Measurements from ENCODE around the gene ACTR5. TPM values are rescaled to one million over a fixed set of nuclear protein-coding genes. Genes with fewer than 3 reads are reported as not detected.
A peak's percentile ranks its signal among the peaks of the same experiment; 100 is the strongest.

ACTR5 gene
- polyA plus RNA-seq, 5 donors: 10.8 to 12.8 (median 11.9) TPM

DNA sequence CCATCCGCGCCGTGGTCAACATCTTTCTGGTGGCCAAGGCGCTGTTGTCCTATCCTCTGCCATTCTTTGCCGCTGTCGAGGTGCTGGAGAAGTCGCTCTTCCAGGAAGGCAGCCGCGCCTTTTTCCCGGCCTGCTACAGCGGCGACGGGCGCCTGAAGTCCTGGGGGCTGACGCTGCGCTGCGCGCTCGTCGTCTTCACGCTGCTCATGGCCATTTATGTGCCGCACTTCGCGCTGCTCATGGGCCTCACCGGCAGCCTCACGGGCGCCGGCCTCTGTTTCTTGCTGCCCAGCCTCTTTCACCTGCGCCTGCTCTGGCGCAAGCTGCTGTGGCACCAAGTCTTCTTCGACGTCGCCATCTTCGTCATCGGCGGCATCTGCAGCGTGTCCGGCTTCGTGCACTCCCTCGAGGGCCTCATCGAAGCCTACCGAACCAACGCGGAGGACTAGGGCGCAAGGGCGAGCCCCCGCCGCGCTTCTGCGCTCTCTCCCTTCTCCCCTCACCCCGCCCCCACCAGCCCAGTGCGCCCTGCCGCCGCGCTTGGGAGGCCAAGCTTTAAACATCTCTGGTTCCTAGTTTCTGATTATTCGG, 20.0 kb upstream of the ACTR5 start:
- DNase-seq: no peak

DNA sequence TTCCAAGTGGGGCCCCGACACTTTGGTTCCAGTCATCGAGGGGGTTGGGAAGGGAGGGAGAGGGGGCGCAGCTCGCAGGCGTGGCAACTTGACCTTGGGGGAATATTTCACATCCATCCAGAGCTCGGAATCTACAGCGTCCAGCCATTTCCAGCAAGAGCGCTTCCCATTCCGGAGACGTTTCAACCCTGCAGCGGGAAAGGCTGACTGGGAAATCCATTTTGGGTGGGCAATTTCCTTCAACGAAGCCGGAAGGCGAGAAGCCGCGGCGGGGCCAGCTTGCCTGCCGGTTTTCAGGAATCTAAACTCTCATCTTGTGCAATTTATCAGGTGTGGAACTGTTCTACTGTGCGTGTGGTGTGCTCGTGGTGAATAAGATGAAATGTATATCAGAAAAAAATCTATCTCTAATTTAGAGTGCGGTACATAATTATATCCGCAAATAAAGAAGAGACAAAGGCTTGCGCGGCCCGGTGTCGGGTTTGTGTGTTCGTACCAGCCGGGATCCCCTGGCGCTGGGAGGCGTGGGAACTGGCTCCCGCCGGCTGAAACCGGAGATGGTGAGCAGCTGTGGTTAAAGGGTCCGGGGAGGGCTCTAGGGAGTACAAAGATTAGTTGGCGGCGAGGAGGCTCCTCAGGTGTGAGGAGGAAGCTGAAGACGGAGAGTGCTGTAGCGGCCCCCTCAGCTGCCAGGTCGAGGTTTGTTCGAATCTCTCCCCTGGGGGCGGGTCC, 19.2 kb upstream of the ACTR5 start:
- no peak for DNase-seq

DNA sequence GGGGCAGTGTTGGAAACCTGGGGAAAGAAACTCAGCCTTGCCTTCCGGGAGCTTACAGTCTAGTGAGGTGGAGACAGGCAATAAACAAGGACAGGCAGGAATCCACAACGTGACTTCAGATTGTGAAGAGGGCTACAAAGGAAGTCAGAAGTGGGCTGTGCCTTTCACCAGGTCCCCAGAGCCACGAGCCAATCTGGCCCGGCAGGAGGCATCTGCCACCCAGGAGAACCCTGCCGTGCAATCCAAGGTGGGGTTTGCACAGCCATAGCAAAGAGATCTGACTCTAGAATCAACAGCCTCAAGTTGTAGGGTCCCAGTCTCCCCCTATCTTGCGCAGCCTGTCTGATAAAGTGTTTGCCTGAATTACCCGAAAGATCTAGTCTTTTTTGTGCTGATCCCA, 18.5 kb upstream of the ACTR5 start:
- no peak for DNase-seq

DNA sequence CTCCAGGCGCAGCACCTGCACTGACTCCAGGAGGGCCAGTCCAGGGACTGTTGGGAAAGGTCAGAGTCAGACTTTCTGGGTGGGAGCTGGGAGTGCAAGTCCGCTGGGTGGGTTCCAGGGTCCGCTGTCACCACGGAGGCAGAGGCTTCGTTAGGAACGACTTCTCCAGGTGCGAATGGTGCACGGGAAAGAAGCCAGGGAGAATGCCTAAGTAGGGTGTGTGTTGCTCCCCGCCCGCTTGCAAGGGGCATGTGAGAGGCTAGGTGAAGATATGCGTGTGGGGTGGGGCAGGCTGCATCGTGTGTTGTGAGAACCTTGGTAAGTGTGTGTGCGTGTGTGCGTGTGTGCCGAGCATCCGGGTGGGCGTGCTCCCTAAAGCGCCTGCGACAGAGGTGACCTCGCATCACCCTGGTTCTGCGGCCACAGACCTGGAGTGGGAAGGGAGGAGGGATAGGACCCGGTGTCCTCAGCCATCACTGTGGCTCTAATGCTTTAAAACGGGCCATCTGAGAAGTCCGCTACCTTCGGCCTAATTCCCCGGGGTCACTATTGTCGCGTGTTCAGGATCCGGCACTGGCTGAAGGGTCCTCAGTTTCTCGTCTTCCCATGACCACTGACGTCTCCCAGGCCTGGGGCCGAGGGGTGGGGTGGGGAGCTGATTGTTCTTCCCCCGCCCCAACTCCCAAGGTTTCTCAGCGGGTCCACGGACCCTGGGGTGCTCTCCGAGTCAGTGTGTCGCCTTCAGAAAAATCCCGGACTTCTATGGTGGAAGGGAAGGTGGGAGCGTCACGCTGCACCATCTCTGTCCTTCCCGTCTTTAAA, 17.9 kb upstream of the ACTR5 start:
- no peak for DNase-seq

DNA sequence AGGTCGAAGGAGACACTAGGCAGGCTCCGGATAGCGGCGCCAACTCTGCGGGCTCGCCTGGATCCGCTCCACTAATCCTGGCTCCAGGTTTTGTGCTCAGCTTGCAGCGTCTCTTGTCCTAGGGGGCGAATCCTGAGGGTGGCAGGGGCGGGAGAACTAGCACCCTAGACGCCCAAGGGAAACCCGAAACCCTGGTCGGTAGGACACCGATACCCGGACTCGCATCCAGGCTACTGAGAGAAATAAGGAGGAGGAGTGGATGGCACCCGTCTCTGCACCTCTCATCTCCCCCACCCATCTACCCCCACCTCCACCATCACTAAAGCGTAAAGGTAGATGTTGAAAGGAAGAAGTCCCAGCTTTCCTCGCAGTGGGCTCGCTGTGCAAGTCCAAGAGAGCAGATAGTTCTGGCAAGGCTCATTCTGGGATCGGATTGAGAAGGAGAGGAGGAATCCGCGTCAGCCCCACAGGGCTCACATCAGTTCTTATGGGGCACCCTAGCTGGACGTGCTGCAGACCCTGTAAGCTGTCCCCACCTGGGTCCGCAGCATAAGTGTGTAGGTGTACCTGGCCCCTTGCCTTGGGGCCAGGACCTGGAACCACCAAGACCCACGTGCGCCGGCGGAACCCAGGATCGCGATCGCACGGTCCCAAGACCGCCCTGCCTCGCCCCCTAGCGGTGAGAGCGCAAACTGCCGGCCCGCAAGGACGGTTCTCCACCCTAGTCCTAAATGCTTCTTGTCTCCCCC, 17.1 kb upstream of the ACTR5 start:
- peak; percentile 37 to 40 for DNase-seq

DNA sequence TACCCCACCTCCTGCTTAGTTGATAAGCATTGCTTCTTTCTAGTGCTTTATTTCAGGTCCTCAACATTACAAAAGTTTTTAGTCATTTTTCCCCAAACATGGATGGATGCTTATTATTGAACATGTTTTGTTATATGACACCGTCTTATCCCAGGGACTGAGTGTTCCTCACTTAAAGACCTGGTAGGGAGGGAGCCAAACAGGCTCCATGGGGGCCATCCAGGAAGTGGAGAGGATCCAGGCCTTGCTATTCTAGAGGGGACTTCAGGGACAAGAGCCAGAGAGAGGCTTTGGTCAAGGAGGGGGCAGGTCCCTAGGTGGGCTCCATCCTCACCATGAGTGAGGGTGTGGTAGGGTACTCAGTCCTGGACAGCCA, 16.5 kb upstream of the ACTR5 start:
- DNase-seq: no peak

DNA sequence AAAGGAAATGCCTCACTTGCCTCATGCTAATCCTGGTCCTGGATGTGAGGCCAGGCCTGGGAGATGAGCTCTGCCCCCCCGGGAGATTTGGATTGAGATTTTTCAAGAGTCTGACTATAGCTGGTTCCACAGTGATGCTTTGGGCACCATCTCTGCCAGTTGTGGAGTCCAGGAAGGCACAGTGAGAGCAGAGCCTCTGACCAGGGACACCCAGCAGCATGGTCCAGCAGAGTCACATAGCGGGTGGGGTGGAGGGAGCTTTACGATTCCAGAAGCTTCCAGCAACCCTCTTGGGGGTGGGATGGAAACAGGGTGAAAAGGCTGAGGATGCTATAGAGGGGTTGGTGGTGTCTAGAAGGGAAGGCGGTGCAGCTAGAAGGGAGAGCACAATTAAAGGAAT, 15.3 kb upstream of the ACTR5 start:
- no peak for DNase-seq

DNA sequence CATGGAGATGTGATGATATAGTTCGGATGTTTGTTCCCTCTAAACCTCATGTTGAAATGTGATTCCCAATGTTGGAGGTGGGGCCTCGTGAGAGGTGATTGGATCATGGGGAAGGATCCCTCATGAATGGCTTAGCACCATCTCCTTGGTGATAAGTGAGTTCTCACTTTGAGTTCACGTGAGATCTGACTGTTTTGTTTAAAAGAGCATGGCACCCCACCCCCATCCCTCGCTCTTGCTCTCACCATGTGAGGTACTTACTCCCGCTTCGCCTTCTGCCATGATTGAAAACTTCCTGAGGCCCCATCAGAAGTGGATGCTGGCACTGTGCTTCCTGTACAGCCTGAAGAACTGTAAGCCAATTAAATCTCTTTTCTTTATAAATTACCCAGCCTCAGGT, 13.1 kb upstream of the ACTR5 start:
- no peak for DNase-seq

DNA sequence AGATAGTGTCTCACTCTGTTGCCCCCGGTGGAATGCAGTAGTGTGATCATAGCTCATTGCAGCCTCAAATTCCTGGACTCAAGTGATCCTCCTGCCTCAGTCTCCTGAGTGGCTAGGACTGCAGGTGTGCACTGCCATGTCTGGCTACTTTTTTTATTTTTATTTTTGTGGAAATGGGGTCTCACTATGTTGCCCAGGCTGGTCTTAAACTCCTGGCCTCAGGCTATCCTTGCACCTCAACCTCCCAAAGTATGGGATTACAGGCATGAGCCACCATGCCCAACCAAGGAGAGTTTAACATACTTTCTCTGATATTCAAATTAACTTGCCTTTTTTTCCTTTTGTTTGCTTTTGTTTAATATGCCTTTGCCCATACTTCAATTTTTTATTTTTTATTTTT, 10.4 kb upstream of the ACTR5 start:
- no peak for DNase-seq

DNA sequence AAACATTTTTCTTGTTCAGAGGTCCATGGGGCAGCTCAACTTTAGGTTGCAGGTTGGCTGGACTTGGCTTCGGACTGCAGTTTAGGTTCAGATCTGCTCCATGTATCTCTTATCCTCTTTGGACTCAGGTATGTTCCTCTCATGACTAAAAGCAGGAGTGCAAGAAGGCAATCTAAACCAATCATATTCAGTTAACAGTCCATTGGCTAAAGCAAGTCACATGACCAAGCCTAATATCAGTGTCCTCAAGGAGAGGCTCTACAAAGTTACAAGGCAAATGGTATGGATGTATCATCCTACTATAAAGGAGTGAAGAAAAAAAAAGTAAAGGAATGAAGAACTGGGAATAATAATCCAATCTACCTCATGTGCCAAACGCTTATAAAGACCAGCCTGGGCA, 2.5 kb upstream of the ACTR5 start:
- no peak for DNase-seq

DNA sequence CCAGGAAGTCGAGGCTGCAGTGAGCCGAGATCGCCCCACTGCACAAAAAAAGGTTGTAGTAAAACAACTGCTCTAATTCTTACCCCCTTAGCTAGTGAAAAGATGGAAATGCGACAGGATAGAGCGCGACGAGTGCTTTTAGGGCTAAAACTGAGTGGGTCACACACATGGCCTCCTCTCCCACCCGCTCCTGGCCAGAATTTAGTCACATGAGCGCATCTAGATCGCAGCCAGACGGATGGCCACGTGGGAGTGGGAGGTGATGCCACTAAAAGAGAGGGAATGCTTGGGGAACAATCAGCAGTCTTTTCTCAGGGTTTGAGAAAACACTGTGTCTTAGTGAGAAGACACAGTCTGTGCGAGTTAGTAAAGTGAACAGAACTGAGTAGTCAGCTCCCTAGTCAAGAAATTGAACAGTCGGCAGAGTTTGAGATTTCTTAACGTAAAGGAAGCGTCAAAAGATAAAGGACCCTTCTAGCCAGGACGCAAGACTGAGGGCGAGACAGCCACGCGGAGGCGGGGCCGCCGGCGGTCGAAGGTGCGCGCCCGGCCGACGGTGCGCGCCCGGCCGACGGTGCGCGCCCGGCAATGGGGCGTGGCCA, 664 bp upstream of the ACTR5 start:
- DNase-seq: peak in 1 of 2 donors; percentile 30

DNA sequence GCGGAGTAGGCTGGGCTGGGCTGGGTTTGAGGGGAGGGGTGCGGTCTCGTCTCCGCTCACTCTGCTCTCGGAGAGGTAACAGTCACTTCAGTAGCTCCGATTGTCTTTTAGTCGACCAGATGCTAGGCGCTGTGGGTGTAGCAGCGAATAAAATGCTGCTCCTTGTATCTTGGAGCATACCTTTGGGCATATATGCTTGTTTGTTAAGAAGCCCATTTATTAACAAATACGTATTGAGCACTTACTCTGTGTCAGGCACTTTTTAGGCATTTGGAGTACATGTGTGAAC, 545 bp downstream of the ACTR5 start:
- DNase-seq: no peak

DNA sequence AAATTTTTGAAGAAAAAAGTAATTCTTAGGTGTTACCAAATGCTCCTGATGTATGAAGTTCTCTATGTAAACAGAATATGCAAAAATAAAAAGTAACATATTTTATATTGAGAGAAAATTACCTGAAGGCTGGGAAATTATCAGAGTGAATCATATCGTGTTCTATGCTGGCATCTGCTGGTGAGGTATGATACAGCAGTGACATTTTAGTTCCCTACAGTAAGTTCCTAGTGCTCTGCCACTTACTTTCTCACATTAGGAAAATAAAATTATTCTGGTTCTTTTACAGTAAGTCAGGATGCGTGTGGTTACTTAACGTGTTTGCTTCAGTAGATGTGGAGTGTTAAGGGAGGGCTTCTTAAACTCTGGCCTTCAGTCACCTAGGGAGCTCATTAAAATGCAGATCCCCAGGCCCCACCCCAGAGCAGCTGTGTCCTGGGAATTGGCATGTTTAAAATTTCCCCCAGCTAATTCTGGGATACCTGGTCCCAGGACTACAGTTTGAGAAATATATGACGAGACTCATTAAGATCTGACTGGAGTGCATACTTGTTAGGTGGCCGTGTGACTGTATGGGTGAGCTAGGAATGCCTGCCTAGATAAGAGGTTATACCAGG, 3.2 kb downstream of the ACTR5 start:
- DNase-seq: no peak

DNA sequence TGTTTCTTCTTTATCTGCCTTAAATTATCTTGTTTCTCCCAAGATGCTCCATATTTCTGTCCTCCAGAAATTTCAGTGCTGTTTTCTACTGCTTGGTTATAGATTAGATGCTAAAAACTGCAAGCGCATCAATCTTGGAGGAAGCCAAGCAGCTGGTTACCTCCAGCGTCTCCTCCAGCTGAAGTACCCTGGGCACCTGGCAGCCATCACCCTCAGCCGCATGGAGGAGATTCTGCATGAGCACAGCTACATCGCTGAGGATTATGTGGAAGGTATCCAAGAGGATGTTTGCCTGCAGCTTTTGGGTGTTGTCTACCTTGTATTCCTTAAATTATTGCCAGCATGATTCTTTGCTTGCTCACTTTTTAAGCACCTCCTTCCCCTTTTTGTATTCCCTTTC, 3.8 kb downstream of the ACTR5 start:
- no peak for DNase-seq

DNA sequence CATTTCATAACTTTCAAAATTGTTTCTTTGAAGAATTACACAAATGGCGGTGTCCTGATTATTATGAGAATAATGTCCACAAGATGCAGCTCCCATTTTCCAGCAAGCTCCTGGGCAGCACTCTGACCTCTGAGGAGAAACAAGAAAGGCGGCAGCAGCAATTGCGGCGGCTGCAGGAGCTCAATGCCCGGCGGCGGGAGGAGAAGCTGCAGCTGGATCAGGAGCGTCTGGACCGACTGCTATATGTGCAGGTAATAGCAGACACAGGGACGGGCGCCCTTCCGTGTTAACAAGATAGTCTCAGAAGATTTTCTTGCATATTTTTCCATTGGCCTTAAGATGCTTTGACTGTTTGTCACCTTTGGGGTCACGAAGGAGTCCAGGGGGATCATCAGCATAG, 6.7 kb downstream of the ACTR5 start:
- DNase-seq: no peak

DNA sequence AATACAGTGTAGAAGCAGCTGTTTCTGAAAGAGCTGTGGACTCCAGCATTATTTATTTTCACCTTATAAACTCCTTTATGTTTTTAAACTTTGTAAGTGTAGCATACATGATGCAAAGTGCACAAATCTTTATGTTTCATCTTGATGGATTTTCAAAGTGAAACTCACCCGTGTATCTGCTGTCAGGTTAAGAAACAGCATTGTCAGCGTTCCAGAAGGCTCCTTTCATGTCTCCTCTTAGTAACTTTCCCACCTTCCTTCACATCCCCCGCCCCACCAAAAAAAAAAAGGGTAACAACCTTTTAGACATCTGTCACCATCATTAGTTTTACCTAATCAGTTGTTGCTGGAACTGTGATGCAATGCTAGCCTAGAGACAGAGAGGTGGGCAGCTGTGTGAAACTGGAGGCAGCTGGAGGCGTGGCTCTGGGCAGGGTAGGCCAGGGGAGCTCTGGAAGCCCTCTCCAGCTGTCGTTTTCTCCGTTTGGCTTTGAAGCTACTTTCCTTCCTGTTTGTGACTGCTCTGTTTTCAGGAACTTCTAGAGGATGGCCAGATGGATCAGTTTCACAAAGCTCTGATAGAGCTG, 7.2 kb downstream of the ACTR5 start:
- DNase-seq: no peak

DNA sequence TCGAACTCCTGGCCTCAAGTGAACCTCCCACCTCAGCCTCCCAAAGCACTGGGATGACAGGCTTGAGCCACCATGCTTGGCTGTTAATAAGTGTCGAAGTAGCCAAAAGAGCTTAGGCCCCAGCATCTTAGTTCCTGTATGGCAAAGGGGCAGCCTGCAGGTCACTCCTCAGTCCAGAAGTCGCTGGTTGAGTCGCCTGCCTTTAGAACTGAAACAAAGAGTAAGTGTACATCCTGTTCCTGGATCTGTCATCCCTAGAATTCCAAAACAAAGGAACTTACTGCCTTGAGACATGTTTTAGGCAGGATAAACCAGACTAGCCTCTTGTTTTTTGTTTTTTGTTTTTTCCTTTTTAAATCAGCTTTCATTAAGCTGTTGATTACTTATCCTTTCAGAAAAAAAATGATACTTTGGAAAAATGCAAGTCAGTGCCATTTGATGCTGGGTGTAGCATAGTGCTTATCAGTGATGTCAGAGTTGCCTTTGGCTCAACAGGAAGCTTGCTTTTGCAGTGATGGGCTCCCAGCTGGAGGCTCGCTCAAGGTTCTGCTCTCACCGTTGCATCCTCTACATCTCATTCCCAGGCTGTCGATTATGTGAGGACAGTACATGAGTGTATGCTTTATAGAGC, 9.0 kb downstream of the ACTR5 start:
- DNase-seq: no peak

DNA sequence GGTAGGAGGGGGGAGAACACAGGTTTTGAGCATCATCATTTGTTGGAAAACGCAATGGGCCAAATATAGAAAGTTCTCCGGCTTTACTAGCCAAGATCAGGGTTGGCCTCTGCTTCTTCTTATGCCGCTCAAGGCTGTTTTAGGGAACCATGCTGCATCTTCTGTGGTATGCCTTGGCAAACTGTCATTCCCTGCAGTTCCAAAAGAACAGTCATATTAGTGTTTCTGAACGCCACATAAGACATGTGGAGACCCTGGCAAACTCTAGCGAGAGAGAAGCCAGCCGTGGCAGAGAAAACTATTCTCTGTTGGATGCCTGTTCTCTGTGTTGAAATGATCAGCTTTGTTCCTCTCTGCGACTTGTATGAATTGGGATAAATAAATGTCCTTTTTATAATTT, 10.8 kb downstream of the ACTR5 start:
- no peak for DNase-seq

DNA sequence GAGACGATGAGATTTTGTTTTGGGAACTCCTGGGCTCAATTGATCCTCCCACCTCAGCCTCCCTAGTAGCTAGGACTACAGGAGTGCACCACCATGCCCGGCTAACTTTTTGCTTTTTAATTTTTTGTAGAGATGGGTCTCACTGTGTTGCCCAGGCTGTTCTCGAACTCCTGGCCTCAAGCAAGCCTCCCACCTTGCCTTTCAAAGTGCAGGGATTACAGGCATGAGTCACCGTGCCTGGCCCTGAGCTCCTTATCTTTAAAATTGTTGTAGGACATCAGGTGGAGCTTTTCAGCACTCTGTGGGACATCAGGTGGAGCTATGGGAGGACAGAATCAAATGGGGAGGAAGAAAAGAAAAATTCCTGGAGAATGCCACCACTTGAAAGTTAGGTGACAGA, 12.7 kb downstream of the ACTR5 start:
- DNase-seq: no peak

DNA sequence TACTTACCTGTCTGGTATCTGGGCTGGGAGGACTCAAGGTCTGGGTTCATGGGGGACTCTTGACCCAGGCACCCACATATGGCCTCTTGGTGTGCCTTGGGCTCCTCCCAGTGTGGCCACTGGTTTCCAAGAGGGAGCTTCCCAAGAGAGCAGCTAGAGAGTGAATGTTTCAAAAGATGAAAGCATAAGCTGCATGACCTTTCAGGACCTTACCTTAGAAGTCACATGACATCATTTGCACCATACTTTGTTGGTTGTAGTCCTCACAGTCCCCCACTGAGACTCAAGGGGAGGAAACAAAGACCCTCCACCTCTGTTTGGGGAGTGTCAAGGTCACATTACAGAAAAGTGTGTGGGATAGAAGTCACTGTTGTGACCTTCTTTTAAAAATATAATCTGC, 13.9 kb downstream of the ACTR5 start:
- DNase-seq: no peak

DNA sequence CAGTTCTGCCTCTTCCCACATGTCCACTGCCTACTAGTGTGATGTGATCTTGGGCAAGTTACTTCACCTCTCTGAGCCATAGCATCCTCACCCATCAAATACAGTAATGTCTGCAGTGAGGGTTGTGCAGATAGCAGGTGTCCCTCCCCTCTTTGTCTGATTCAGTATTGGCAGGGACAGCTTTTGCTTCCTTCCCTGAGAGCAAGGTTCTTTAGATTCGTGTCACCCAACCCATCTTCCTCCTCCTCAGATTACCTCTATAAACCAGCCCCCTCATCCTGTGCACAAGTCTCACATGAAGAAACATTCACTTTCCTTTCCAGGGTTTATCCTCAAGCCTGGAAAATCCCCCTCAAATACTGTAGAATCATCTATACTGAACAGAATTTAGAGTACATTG, 15.4 kb downstream of the ACTR5 start:
- no peak for DNase-seq
